Endothelial cell (in vitro differentiated cells): ENCODE results near the gene KIAA1586. TPM values are rescaled to one million over a fixed set of nuclear protein-coding genes. Genes with fewer than 3 reads are reported as not detected.
A peak's percentile ranks its signal among the peaks of the same experiment; 100 is the strongest.

ENCODE experiments used
- DNase-seq: peaks from one replicate; pipeline ENCODE4 v3.0.0; 2021; ENCODE audit warnings: low spot score
- H3K27ac Mint-ChIP-seq: one replicate; pipeline ENCODE4 v1.8.0; 2021; ENCODE audit warnings: mixed read lengths, inconsistent platforms; ENCODE audit not compliant: unreplicated experiment
- H3K27me3 Mint-ChIP-seq: one replicate; pipeline ENCODE4 v1.8.0; 2021; ENCODE audit warnings: mild to moderate bottlenecking, moderate library complexity, mixed read lengths, inconsistent platforms; ENCODE audit not compliant: unreplicated experiment
- H3K36me3 Mint-ChIP-seq: one replicate; pipeline ENCODE4 v1.8.0; 2021; ENCODE audit warnings: mild to moderate bottlenecking, low read depth, mixed read lengths, inconsistent platforms; ENCODE audit not compliant: unreplicated experiment
- H3K4me1 Mint-ChIP-seq: one replicate; pipeline ENCODE4 v1.8.0; 2021; ENCODE audit warnings: mild to moderate bottlenecking, mixed read lengths, inconsistent platforms; ENCODE audit not compliant: unreplicated experiment
- H3K4me3 Mint-ChIP-seq: one replicate; pipeline ENCODE4 v1.8.0; 2021; ENCODE audit warnings: mild to moderate bottlenecking, mixed read lengths, inconsistent platforms; ENCODE audit not compliant: unreplicated experiment
- H3K9me3 Mint-ChIP-seq: one replicate; pipeline ENCODE4 v1.8.0; 2021; ENCODE audit warnings: mixed read lengths, inconsistent platforms; ENCODE audit not compliant: unreplicated experiment
- total RNA-seq: library from RNA; stranded (reverse); fragmentation: NEBNext Ultra II Directional; extraction: Animal tissue kit (Norgen Biotek cat#: 25700); gene quantifications from one replicate; pipeline ENCODE4 v1.2.1, GENCODE V29; 2021; ENCODE audit not compliant: unreplicated experiment
- TF ChIP-seq, protein P1 (sequence below): fragments of 200-600 bp; sonication (generic); IDR thresholded peaks from one replicate; pipeline ENCODE4 v1.5.0; 2021; ENCODE audit warnings: antibody characterized with exemption; ENCODE audit not compliant: unreplicated experiment

KIAA1586 gene
- total RNA-seq, 1 donor from 2014 or later = 44.3 TPM

DNA sequence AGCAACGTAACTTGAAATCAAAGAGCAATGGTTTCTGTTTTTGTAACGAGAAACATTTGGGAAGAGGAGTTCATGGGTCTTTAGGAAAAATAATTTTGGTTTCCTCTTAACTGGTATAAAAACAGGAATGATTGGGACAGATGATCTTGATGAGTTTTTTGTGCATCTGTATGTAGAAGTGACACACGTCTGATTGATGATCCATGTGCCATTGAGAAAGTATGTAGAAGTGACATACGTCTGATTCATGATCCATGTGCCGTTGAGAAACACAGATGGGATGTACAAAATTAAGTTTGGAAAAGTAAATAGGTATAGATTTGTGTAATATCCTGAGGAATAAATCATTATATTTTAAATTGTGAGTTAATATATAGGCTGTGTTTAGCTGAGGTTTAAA, 2.1 kb downstream of the KIAA1586 start:
- H3K4me3 Mint-ChIP-seq = peak overlapping the region; percentile 88
- H3K27me3 Mint-ChIP-seq = peaks cover 5% of the 10 kb centered on the region
- peak overlapping the region; percentile 86 for H3K27ac Mint-ChIP-seq
- no peaks in the 10 kb centered on the region for H3K9me3 Mint-ChIP-seq
- no peak for DNase-seq
- H3K36me3 Mint-ChIP-seq = peaks cover 29% of the 10 kb centered on the region
- peaks cover 29% of the 10 kb centered on the region for H3K4me1 Mint-ChIP-seq
- TF ChIP-seq, protein P1, sequence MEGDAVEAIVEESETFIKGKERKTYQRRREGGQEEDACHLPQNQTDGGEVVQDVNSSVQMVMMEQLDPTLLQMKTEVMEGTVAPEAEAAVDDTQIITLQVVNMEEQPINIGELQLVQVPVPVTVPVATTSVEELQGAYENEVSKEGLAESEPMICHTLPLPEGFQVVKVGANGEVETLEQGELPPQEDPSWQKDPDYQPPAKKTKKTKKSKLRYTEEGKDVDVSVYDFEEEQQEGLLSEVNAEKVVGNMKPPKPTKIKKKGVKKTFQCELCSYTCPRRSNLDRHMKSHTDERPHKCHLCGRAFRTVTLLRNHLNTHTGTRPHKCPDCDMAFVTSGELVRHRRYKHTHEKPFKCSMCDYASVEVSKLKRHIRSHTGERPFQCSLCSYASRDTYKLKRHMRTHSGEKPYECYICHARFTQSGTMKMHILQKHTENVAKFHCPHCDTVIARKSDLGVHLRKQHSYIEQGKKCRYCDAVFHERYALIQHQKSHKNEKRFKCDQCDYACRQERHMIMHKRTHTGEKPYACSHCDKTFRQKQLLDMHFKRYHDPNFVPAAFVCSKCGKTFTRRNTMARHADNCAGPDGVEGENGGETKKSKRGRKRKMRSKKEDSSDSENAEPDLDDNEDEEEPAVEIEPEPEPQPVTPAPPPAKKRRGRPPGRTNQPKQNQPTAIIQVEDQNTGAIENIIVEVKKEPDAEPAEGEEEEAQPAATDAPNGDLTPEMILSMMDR = no peak

DNA sequence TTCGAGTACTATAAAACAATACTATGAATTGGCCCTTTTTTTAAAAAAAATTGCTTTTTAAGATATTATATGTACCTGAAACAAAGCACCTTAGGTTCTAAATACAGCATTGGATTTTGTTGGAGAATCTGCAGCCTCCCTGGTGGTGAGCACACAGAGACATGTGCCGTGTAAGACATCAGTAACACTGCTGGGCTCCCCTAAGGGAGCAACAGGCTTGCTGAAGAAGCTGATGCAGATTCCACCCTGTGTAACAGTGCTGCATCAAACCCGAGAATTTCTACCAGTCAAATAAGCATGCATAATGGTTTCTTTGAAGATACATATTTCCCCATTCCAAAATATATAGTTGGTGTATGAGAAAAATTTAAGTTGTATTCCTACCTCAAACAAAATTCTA, 17.4 kb downstream of the KIAA1586 start:
- TF ChIP-seq, protein P1 = no peak

DNA sequence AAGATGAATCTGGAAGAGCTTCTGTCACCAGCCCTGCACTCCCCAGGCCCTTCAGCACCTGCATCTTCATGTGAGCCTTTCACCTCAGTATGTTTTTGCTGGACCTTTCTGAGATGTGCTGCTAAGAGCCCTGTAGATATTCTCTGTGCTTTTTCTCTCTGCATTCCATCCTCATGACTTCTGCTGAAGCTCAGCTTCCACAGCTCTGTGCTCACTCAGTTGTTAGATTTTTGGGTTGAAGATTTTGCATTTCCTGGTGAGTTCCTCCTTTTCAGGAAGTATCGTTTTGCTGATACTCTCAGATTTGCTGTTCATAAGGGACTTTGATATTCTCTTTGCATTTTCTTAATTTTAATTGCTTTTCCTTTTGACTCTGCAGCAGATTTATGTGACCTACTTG, 18.3 kb downstream of the KIAA1586 start:
- Mint-ChIP-seq H3K27me3 (peaks cover 1% of the 10 kb centered on the region), H3K4me3 (no peak overlapping the region), H3K36me3 (peaks cover 17% of the 10 kb centered on the region), H3K9me3 (no peaks in the 10 kb centered on the region), H3K27ac (no peak overlapping the region), H3K4me1 (peaks cover 6% of the 10 kb centered on the region)
- DNase-seq = no peak
- TF ChIP-seq, protein P1 = no peak

More for the DNA sequence above, 17.4 kb downstream of the KIAA1586 start:
- peaks cover 17% of the 10 kb centered on the region for H3K36me3 Mint-ChIP-seq
- DNase-seq = no peak
- H3K4me1 Mint-ChIP-seq = peaks cover 6% of the 10 kb centered on the region
- peaks cover 1% of the 10 kb centered on the region for H3K27me3 Mint-ChIP-seq
- no peak overlapping the region for H3K27ac Mint-ChIP-seq
- H3K9me3 Mint-ChIP-seq = no peaks in the 10 kb centered on the region
- H3K4me3 Mint-ChIP-seq = no peak overlapping the region

DNA sequence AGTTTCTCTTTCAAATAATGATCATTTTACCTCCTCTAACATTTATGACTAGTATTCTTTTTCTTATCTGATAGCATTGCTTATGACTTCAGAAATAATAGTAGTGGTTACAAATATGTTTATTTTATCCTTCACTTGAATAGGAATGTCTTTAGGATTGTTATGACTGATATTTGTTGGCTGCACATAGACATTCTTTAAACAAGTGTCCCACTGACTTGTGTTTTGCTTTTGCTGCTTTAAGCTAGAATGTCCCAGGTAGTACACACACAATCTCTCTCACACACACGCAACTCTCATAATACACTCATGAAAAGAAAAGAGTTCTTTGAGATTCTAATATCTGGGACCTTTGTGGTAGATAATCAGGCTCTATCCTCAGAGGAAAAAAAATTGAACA, 21.6 kb downstream of the KIAA1586 start:
- TF ChIP-seq, protein P1 = no peak
- H3K4me1 Mint-ChIP-seq = peaks cover 6% of the 10 kb centered on the region
- H3K36me3 Mint-ChIP-seq = peaks cover 4% of the 10 kb centered on the region
- DNase-seq = no peak
- no peak overlapping the region for H3K27ac Mint-ChIP-seq
- peaks cover 1% of the 10 kb centered on the region for H3K27me3 Mint-ChIP-seq
- no peaks in the 10 kb centered on the region for H3K9me3 Mint-ChIP-seq
- no peak overlapping the region for H3K4me3 Mint-ChIP-seq

DNA sequence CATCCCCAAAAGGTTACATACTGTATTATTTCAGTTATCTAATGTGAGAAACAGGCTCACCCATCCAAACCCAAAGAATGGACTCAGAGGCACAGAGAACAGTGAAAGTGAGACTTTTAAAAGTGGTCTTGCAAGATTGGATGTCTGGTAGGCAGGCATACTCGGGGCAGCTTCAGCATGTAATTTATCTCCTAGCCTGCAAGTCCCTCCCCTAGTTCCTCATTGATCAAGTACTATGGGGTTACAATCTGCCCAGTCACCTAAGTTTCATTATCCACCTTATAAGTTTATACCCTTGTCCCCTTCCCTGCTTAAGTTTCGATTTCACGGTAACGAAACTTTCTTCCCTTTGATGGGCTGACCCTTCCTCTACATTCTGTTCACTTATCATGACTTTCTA, 22.7 kb downstream of the KIAA1586 start:
- Mint-ChIP-seq H3K27me3 (peaks cover 1% of the 10 kb centered on the region), H3K9me3 (no peaks in the 10 kb centered on the region), H3K4me3 (no peak overlapping the region), H3K36me3 (peaks cover 7% of the 10 kb centered on the region), H3K27ac (peak overlapping the region; percentile 11), H3K4me1 (peaks cover 6% of the 10 kb centered on the region)
- TF ChIP-seq, protein P1 = no peak
- DNase-seq = no peak
